ENCODE results near the gene SPEG.

The SPEG gene

DNA sequence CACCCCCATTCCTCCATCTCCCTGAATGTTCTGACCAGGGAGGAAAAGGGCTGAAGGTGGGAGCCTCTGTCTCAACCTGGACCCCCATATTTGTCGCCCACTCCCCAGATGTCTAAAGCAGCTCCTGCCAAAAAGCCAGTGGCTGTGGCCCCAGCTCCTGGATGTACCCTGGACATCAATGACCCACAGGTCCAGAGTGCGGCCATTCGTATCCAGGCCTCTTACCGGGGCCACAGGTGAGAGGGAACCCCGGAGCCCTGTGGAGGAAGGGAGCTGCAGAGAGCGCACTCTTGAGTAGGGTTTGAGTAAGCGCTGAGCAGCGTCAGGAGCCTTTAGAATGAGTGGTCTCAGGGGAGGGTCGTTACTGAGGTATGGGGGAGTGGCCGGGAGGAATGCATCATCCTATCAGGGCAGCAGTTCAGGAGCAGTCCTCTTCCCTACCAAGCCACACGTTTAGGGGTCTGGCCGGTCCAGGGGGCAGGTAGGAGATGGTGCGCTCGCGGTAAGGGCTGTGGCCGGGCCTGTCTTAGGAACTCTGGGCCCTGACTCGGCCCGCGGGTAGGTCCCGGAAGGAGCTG, 61.7 kb downstream of the SPEG start:
- no peak for DNase-seq (ENCODE audit: low read depth in 2 of 2)

DNA sequence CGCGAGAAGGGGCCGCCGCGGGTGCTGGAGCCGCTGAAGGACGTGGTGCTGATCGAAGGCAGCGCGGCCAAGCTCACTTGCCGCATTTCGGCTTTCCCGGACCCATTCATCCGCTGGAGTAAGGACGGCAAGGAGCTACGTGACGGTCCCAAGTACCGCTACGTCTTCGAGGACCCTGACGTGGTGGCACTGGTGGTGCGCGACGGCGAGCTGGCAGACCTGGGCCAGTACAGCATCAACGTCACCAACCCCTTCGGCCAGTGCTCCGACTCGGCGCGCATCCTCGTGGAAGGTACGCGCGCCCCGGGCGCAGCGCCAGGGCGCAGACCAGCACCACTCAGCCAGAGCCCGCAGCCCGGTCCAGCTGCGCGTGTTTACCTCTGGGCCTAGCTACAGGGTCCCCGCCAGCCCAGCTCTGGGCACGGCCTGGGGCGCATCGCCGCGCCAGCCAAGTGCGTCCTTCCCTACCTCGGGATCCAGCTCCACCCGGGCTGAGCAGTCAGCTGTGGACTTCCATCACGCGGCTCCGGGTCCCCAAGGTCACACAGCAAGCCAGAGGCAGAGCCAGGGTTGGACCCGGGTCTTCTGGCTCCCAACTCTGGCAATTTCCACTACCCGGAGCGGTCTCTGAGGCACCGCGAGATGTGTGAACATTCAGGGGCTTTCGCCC, 62.3 kb downstream of the SPEG start:
- no peak for DNase-seq (ENCODE audit: low read depth in 2 of 2)

DNA sequence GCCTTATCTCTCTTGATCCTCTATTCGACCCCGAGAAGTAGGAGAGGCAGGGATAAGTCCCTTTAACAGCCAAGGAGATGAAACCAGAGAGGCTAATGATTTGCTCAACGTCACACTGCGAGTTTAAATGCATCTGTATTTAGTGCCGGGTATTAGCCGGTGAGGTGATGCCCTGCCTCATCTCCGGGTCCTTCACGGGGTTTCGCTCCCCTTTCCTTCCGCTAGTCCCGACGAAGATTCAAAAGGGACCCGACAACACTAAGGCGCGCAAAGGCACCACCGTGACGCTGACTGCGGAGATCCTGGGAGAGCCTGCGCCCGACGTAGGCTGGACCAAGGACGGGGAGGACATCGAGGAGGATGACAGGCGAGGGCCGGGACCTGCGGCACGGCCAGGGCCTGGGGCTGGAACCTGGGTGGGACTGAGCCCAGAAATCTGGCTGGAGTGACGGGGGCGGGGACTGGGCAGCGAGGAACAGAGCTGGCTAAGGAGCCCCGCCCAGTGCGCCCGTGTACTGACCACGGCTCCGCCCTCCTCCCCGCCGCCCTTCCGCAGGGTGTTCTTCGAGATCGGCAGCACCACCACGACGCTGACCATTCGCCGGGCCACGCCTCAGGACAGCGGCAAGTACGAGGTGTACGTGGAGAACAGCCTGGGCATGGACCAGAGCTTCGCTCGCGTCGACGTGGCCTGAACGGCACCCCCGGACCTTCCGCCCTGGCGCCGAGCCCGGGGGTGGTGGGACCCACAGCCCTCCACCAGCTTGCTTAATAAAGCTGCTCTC, 63.0 kb downstream of the SPEG start:
- DNase-seq (ENCODE audit: low read depth in 2 of 2): peak in 1 of 2 donors; percentile 9

DNA sequence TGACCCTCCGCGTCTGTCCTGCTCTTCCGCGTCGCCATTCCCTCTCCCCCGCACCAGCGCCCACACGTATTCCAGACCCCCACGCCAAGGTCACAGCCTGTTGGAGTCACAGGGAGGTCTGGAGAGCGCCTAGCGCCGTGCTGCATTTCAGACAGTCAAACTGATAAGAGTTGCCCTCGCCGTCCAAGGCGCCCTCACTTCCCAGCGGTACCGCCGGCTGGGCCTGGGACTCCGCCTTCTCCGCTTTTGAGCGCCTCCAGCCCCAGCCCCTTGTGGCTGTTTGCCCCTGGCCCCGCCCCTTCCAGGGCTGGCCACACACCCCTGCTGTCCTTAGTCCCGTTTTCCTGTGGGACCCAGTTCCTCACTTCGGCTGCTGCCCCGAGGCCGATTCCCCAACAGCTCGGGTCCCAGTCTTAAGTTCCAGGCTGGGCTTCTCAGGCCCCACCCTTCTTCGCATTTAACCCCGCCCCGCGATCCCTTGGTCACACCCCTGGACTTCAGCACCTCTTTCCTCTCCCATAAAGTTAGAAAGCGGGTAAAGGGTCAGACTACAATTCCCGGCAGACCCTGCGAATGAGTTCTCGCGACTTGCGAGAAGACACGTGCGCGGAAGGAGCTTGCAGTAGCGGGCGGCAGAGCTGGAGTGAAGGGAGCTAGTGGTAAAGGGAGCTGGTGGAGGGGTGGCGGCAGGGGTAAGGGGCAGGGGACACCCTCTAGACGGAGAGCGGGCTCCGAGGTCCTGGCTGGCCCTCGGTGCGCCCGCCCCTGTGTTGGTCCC, 63.8 kb downstream of the SPEG start, which contains the start of gene GMPPA:
Gene GMPPA, plus strand, starts transcription at position 612 of the 778 bp plus-strand sequence. CDS start 1,085 bp downstream, outside the sequence.
- DNase-seq (ENCODE audit: low read depth in 2 of 2): peak; percentile 82 to 89

DNA sequence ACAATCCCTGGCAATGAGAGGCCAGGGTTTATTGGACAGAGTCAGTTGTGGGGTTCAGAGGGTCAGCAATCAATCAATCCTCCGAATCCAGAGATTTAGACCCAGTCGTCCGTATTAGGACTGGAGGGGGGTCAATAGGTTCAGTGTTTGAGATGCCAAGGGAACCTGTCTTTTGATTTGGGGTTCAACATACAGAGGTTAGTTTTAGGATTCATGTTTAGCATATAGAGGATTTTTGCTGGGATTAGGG, 64.3 kb downstream of the SPEG start:
- no peak for DNase-seq (ENCODE audit: low read depth in 2 of 2)

DNA sequence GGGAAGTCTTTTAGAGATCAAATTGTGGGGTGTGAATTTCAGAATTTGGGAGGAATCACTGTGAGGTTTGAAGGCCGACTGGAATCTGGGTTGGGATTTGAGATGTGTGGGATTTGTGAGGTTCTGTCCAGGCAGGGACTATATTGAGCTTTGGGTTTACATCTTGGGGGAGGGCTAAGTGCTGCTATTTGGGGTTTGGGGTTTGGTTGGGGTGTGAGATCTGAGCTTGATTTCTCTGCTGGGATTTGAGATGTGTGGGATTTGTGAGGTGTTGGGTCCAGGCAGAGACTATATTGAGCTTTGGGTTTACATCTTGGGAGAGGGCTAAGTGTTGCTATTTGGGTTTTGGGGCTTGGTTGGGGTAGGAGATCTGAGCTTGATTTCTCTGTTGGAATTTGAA, 64.9 kb downstream of the SPEG start:
- no peak for DNase-seq (ENCODE audit: low read depth in 2 of 2)

DNA sequence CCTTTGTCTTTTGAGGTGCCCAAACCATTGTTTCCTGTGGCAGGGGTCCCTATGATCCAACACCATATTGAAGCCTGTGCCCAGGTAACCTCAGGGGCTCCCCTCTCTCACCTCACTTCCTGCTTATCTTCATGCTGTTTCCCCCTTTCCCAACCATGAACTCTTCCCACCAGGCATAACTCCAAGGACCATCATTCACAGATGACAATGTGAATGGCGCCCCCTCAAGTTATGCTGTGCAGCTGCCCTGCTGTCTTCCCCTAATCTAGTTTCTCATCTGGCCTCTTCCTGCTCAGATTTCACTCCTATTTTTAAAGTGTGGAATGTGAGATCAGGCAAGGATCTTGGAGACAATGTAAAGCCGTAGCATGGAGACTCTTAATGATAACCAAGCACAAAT, 65.5 kb downstream of the SPEG start:
- DNase-seq (ENCODE audit: low read depth in 2 of 2): no peak

DNA sequence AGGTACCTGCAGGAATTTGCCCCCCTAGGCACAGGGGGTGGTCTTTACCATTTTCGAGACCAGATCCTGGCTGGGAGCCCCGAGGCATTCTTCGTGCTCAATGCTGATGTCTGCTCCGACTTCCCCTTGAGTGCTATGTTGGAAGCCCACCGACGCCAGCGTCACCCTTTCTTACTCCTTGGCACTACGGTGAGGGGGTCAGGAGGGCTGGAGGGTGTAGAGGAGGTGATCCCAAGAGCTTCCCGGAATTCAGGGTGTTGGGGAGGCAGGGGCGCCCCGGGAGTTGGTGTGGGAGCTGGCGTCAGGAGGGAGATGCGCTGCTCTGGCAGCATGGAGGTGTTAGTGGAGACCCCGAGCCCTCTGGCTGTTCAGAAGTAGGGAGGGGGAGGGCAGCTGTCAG, 67.2 kb downstream of the SPEG start:
- DNase-seq (ENCODE audit: low read depth in 2 of 2): no peak

DNA sequence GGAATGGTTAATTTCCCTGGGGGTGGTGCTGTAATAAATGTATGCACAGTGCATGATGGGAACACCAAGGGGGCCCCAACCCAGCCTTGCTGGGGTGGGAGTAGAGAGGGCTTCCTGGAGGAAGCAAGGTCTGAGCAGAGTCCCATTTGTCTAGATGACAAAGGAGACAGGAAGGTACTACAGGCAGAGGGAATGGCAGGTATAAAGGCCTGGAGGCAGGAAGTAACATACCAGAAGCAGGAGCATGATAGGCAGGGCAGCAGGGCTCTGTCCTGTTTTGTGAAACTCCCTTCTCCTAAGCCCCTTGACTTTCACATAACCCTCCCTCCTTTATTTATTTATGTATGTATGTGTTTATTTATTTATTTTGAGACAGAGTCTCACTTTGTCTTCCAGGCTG, 68.0 kb downstream of the SPEG start:
- DNase-seq (ENCODE audit: low read depth in 2 of 2): no peak

DNA sequence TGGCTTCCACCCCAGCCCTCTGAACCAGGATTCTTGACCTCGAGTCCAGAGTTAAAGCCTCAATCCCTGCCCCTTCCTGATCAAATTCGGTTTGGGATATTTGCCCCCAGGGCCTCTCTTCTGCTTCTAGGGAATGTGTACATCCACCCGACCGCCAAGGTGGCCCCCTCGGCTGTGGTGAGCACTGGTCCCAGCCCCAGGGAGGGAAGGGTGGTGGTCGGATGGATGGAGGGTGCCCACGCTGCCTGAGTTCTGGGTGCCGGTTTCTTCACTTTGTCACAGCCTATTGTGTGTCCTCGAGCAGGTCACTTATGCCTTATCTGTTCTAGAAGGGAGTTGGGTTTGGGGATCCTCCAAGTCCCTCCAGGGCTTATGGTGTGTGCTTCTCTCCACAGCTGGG, 70.9 kb downstream of the SPEG start:
- DNase-seq (ENCODE audit: low read depth in 2 of 2): no peak

DNA sequence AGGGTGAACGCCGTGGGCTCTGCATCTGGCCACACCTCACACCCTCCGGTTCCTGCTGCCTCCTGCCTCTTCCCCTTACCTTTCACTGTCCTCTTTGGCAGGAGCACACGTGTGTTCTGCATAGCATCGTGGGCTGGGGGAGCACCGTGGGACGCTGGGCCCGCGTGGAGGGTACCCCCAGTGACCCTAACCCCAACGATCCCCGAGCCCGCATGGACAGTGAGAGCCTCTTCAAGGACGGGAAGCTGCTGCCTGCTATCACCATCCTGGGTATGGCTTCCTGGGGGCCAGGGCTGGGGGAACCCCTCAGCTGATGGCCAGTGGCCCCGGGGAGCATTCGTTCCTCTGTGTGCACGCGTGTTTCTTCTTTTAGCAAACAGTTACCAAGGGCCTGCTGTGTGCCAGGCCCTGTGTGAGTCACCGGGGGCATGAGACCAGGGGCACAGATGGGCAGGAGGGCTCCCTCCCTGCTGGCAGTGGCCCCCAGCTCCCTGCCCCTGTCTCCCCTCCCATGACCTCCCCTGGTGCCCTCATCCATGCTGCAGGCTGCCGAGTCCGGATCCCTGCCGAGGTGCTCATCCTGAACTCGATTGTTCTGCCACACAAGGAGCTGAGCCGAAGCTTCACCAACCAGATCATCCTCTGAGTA, 71.6 kb downstream of the SPEG start:
- DNase-seq (ENCODE audit: low read depth in 2 of 2): no peak

DNA sequence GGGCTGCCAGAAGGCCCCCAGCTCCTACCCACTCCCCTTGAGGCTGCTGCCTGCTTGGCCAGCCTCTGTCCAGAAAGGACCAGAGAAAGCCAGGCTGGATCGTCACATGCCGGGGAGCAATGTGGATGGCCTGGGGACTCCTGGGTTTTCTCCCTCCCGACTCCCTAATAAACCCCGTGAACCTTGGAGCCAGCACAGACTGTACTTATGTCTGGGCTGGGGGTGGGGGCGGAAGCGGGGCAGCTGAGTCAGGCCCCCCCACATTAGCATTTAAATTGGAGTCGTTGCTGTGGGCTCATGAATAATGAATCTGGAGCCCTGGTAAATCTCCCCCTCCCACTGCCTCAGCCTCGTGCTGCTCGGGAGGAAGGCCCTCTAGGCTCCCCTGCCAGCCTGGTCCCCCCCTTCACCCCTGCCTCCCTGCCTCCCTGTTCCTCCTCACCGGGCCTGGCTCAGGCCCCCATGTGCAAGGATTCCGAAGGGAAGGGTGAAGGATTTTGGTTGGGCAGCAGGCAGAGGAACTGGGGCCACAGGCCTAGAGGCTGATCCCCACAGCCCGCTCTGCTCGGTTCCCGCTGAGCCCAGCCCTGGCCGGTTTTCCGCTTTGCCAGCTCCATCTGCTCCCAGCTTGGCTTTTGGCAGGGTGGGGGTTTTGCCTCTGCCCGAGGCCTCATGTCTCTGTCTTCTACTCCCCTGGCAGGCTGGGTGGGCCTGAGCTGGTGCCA, 72.3 kb downstream of the SPEG start:
- DNase-seq (ENCODE audit: low read depth in 2 of 2): no peak

DNA sequence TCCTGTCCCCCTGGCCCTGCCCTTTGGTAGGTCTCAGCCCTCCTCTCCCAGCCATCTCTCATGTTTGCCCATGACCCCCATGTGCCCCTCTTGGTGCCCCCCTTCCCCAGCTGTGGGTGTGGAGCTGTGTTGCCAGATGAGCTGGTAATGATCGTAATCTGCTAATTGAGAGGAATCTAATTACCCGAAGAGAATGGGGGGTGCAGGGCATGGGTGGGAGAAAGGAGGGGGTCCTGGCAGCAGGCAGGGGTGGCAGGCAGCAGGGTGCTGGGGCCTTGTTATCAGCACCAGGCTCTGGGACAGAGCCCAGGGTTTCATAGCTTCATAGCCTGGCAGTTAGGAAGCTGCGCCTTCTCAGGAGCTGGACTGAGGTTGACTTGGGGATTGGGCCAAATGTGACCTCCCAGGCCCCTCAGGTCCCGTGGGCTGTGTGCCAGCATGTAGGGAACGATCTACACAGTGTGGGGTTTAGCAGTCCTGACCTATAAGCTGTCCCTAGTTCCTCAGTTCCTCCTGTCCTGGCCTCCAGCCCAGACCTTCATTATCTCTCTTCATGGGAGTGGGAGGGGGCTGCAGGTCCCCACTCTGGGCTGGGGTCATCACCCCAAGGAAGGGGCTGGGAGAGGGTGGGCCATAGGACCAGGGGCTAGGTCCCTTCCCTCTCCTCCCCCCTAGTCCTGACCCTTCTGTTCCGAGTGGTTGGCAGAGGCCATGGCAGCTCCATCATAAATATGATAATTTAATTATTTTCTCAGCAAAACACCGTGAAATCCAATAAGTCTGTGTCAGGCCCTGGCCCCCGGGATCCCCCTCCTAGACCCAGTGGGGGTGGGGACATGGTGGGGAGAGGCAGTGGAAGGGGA, 73.2 kb downstream of the SPEG start:
- no peak for DNase-seq (ENCODE audit: low read depth in 2 of 2)

DNA sequence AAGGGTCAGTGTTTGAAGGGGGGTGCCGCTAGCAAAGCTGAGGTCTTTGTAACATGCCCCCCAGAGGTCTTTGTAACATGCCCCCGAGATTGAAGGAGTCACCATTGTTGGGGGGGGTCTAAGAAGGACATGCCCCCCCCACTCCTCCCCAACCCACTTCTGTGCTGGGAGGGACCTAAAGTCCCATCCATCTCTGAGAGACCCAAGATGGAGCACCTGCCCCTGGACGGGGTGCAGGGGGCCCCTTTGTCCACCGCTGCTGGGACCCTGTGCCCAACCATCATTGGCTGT, 73.7 kb downstream of the SPEG start:
- no peak for DNase-seq (ENCODE audit: low read depth in 2 of 2)

DNA sequence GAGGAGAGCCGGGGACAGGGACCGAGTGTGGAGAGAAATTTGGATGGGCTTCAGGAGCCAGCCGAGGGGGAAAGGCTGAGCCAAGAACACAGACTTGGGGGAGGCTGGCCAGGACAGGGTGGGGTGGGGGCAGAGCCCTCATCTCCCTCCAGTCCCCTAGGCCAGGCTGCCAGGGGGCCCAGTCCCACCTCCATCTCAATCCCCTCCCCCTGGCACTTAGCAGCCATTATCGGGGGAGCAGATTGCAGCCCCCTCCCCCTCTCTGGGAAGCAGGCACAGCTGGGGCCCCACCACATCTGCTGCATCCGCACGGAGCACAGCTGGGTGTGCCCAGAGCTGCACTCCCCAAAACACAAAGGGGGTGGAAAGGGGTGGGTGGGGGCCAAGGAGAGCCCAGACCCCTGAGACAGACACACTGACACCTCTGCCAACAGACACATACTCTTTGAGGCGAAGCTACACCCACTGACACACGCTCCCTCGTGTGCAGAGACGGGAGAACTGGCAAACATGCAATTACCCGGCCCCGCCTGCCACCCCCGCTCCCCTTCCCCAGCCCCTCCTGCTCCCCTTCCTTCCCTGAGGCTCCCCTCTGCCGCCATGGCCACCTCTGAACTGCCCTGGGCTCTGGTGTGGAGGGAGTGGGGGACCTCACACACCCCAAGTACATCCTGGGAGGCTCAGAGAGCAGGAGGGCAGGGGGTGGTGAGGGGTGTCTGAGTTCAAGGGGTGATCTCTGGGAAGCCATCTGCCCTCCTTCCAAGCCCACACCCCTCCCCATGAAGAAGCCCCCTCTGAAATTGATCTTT, 74.5 kb downstream of the SPEG start:
- no peak for DNase-seq (ENCODE audit: low read depth in 2 of 2)

DNA sequence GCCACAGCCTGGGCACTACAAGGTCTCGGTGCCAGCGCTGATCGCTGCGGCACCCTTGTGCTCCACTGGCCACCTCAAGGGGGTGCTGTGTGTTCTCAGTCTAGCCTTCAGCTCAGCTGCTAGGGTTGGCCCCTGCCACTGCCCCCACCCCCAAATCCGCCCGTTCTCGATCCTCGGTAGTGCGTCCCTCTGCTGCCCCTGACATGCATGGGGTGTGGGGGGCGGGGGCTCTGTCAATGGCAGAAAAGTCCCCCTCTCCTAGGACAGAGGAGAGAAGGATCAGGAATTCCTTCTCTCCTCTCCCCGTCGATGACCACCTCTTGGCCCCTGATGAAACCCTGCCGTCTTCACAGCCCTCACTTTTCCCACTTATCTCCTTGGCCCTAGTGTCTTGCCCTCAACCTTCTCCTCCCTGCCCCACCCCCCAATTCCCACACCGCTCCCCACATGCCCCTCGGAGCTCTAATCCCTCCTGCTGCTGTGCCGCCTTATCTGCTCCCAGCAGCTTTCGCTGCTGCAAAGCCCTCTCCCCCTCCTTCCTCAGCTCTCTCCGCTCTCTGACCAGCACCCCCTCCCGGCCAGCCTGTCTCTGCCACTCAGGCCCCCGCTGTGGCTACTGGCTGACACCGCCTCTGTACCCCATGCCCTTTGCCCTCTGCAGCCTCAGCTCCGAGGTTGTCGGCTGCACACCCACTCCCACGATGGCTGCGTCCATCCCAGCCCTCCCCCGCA, 75.3 kb downstream of the SPEG start:
- DNase-seq (ENCODE audit: low read depth in 2 of 2): peak in 1 of 2 donors; percentile 11

DNA sequence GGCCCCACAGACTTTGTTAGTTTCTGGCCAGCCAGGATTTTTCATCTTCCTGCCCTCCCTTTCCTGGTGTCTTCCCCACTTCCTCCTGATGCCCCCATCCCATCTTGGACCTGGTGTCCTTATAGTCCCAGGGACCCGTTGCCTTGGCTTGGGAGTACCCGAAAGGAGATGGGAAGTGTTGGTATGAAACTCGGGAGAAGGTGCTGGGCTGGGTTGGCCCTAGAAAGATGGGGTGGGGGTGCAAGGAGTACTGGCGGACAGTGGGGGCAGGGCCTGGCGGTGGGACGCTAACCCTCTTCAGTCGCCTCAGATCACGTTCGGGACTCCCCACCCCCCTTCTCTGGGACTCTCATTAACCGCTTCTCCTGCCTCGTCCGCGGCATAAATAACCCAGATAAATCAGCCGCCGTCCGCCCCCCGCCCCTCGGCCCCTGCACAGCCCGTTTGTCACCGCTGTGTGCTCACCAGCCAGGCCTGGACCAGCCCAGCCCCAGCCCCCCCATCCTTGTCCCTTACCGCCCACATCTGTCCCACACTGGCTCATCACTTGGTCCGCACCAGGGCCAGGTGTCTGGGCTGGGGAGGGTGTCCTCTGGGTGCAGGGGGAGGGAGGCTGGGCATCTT, 76.0 kb downstream of the SPEG start:
- DNase-seq (ENCODE audit: low read depth in 2 of 2): no peak

DNA sequence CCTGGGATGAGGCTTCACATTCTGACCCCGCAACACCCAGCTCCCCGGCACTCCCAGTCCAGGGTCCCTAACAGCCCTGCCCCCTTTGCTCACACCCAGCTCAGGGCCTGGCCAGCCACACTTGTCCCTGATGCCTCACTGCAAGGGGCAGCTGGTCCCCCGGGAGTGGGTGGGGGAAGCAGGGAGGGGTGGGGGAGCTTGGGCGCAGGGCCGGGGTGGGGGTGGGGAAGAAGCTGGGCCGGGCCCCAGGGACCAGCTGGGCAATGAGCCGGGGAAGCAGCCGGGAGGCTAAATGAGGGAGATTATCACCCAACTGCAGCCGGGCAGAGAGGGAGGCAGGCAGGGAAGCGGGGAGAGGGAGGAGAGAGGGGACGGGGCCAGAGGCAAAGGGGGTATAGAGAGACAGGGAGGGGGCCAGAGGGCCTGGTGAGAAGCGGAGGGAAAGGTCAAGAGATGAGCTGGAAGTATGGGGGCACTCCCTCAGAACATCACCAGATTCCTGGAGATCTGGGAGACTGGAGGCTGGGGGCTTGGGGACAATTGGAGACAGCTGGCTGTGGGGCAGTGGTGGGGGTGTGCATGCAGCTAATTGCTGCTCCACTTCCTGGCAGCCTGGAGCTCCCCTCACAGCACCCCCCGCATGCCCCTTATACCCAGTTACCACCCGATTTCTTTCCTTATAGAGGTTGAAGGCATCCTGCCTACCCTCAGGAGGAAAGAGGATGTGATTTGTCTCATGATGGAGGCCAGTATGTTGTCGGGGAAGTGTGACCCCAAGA, 77.1 kb downstream of the SPEG start:
- DNase-seq (ENCODE audit: low read depth in 2 of 2): no peak

Measured in stimulated activated CD8-positive, alpha-beta memory T cell treated with anti-CD3 and anti-CD28 coated beads, Interleukin-15, amount 100 ng/mL, for 4 hours (primary cell).